MCF 10A (cell line): Measurements from ENCODE around the gene PSMC2. TPM values are rescaled to one million over a fixed set of nuclear protein-coding genes. Genes with fewer than 3 reads are reported as not detected.

ENCODE experiments used
- Bru-seq: library from RNA; stranded (reverse); fragments of 400-500 nt; gene quantifications from one replicate; lab custom pipeline; 2021; lab: Mats Ljungman, UMichigan
- BruChase-seq, 2 experiments: library from RNA; stranded (reverse); fragments of 400-500 nt; gene quantifications; one replicate each; lab custom pipeline; 2021; lab: Mats Ljungman, UMichigan
- BruUV-seq: library from RNA; stranded (reverse); fragments of 400-500 nt; replicated peaks from 2 replicates; lab custom pipeline; 2021; lab: Mats Ljungman, UMichigan
- CTCF ChIA-PET: fragments of 300-600 bp; sonication (Branson Sonifier 250); formaldehyde crosslinking; extraction: SDS; loops from one replicate; lab custom pipeline; 2021; ENCODE audit warnings: antibody characterized with exemption, inconsistent platforms; lab: Yijun Ruan, JAX
- POLR2A ChIA-PET: fragments of 300-600, 350-650 bp; sonication (Branson Sonifier 250); formaldehyde crosslinking; extraction: SDS; loops from one replicate; lab custom pipeline; 2020; ENCODE audit warnings: antibody characterized with exemption, inconsistent platforms; lab: Yijun Ruan, JAX
- DNase-seq: peaks from one replicate; pipeline ENCODE4 v3.0.0-alpha.2; 2018; ENCODE audit not compliant: unreplicated experiment
- H3K27ac Mint-ChIP-seq: one replicate; pipeline ENCODE4 v1.8.0; 2022; ENCODE audit warnings: mild to moderate bottlenecking, low read depth, mixed read lengths; ENCODE audit not compliant: unreplicated experiment
- H3K27me3 Mint-ChIP-seq: one replicate; pipeline ENCODE4 v1.8.0; 2022; ENCODE audit warnings: mixed read lengths; ENCODE audit not compliant: insufficient read depth, unreplicated experiment
- H3K36me3 Mint-ChIP-seq: one replicate; pipeline ENCODE4 v1.8.0; 2022; ENCODE audit warnings: mild to moderate bottlenecking, moderate library complexity, mixed read lengths; ENCODE audit not compliant: insufficient read depth, unreplicated experiment
- H3K4me1 Mint-ChIP-seq: one replicate; pipeline ENCODE4 v1.8.0; 2022; ENCODE audit warnings: mixed read lengths; ENCODE audit not compliant: insufficient read depth, unreplicated experiment
- H3K4me3 Mint-ChIP-seq: one replicate; pipeline ENCODE4 v1.8.0; 2022; ENCODE audit warnings: mild to moderate bottlenecking, moderate library complexity, mixed read lengths; ENCODE audit not compliant: unreplicated experiment
- H3K9me3 Mint-ChIP-seq: one replicate; pipeline ENCODE4 v1.8.0; 2022; ENCODE audit warnings: mixed read lengths; ENCODE audit not compliant: unreplicated experiment
- intact Hi-C: fragments of 100-400 bp; cut with micrococcal nuclease; formaldehyde crosslinking; loops from 2 replicates; pipeline ENCODE4 v1.14.1; 2022
- long read RNA-seq: library from polyadenylated mRNA; stranded (forward); transcript quantifications from one replicate; pipeline ENCODE4 v2.0.0, GENCODE V29; 2022
- total RNA-seq: library from RNA; stranded (reverse); gene quantifications from 2 replicates; pipeline ENCODE4 v1.2.3, GENCODE V29; 2022
- TF ChIP-seq, protein P1 (sequence below): fragments of 200-600 bp; IDR thresholded peaks from one replicate; pipeline ENCODE4 v1.8.0; 2022; ENCODE audit warnings: antibody characterized with exemption, mild to moderate bottlenecking; ENCODE audit not compliant: unreplicated experiment

The PSMC2 gene
- 98.3 and 98.8 TPM in 2 replicates for total RNA-seq
- percentile 89 among the genes with signal in this experiment for Bru-seq, nascent RNA
- percentile 93 among the genes with signal in this experiment for BruChase-seq, experiment 1, labeled RNA remaining after a 6-hour chase
- BruChase-seq, experiment 2, labeled RNA remaining after a 2-hour chase: percentile 90 among the genes with signal in this experiment
- long read RNA-seq, transcript PSMC2-201 (12 exons, 2,637 nt): major isoform, 169 of 180 reads
- long read RNA-seq, partial matches to known transcripts: 6 of 180 reads
- long read RNA-seq, other reads (novel, unspliced or antisense): 5 of 180 reads

- Mint-ChIP-seq H3K27me3 (no peaks in the 10 kb centered on the region), H3K36me3 (peaks cover 10% of the 10 kb centered on the region), H3K9me3 (no peaks in the 10 kb centered on the region), H3K4me1 (peaks cover 31% of the 10 kb centered on the region), H3K4me3 (peak within 1 kb of the TSS; percentile 98), H3K27ac (peak within 1 kb of the TSS; percentile 99)
- intact Hi-C loops: loop anchor here (2.0 to 10.0 kb wide), 2 partner anchors 53 to 59 kb away; partner anchors contain the start of gene PMPCB
- ChIA-PET CTCF (interaction anchor here (0.6 to 1.6 kb wide), 4 partner anchors 50 to 884 kb away, joined by 3 to 5 read pairs (median 4); partner anchors contain the start of gene PMPCB), POLR2A (interaction anchor here (0.6 to 3.4 kb wide), 18 partner anchors 8 to 1669 kb away, joined by 3 to 14 read pairs (median 4); partner anchors contain the start of genes ARMC10, FBXL13, NAPEPLD and PMPCB)
- TF ChIP-seq, protein P1, sequence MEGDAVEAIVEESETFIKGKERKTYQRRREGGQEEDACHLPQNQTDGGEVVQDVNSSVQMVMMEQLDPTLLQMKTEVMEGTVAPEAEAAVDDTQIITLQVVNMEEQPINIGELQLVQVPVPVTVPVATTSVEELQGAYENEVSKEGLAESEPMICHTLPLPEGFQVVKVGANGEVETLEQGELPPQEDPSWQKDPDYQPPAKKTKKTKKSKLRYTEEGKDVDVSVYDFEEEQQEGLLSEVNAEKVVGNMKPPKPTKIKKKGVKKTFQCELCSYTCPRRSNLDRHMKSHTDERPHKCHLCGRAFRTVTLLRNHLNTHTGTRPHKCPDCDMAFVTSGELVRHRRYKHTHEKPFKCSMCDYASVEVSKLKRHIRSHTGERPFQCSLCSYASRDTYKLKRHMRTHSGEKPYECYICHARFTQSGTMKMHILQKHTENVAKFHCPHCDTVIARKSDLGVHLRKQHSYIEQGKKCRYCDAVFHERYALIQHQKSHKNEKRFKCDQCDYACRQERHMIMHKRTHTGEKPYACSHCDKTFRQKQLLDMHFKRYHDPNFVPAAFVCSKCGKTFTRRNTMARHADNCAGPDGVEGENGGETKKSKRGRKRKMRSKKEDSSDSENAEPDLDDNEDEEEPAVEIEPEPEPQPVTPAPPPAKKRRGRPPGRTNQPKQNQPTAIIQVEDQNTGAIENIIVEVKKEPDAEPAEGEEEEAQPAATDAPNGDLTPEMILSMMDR: no peak
- TSS peak; percentile 63 for BruUV-seq
- DNase-seq: peak; percentile 91
These were observed at the start of gene PSMC2 for GRCh38 chr7:103347507-103348267. TSS of gene PSMC2 (plus strand) at chr7:103347643. CDS start at chr7:103347712, 69 bp downstream.

DNA sequence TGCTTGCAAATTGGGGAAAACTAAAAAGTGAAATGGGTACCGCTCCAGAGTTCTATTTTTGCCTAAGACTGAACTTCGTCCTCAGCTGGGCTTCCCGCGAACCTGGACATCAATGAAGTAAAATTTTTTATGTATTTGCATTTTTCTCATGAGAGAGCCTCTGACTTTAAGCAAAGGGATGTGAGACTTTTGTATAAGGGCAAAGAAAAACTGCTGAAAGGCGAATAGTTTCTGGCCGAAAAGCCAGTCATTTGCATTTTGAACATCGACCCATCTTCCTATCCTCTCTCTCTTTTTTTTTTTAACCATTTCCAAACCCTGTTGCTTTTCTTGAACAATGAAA is 49.6 kb upstream of the PSMC2 start:
- DNase-seq: no peak
- POLR2A ChIA-PET: interaction anchor here (0.9 to 2.6 kb wide), 4 partner anchors 10 to 150 kb away, joined by 3 to 12 read pairs (median 3); partner anchors contain the start of gene PSMC2
- Mint-ChIP-seq H3K4me3 (peak overlapping the region; percentile 86), H3K27ac (peak overlapping the region; percentile 77), H3K36me3 (peaks cover 45% of the 10 kb centered on the region), H3K4me1 (no peaks in the 10 kb centered on the region), H3K27me3 (no peaks in the 10 kb centered on the region), H3K9me3 (no peaks in the 10 kb centered on the region)
- no TSS peak for BruUV-seq
- intact Hi-C loops: loop anchor here (1.0 to 10.0 kb wide), 3 partner anchors 47 to 1617 kb away; partner anchors contain the start of genes DNAJC2 and PSMC2
- CTCF ChIA-PET: interaction anchor here (0.5 to 2.3 kb wide), 11 partner anchors 9 to 1613 kb away, joined by 3 to 10 read pairs (median 4); partner anchors contain the start of gene PSMC2
- TF ChIP-seq, protein P1: no peak

GRCh38 chr7:103299660-103300059 is 47.8 kb upstream of the PSMC2 start:
- intact Hi-C loops: loop anchor here (10.0 kb wide), 2 partner anchors 45 to 1615 kb away; partner anchors contain the start of genes DNAJC2 and PSMC2
- Mint-ChIP-seq H3K27me3 (no peaks in the 10 kb centered on the region), H3K4me1 (no peaks in the 10 kb centered on the region), H3K9me3 (no peaks in the 10 kb centered on the region), H3K36me3 (peaks cover 64% of the 10 kb centered on the region), H3K4me3 (no peak overlapping the region), H3K27ac (no peak overlapping the region)
- TF ChIP-seq, protein P1: no peak
- CTCF ChIA-PET: interaction anchor here (0.6 to 1.4 kb wide), 5 partner anchors 8 to 154 kb away, joined by 3 to 6 read pairs (median 4); no protein-coding TSS in a partner anchor
- no peak for DNase-seq
- BruUV-seq: no TSS peak
- POLR2A ChIA-PET: interaction anchor here (1.6 to 2.6 kb wide), 3 partner anchors 14 to 48 kb away, joined by 6 to 12 read pairs (median 7); partner anchors contain the start of genes DNAJC2 and PSMC2
